NOMO-1 (cell line): ENCODE data around the gene TMC8.
A peak's percentile ranks its signal among the peaks of the same experiment; 100 is the strongest.

Experiments used
- DNase-seq, 2 experiments: peaks; one replicate each; lab custom pipeline; 2025; ENCODE audit not compliant: unreplicated experiment in 2 of 2; lab: John Stamatoyannopoulos, UW

Gene TMC8

DNA sequence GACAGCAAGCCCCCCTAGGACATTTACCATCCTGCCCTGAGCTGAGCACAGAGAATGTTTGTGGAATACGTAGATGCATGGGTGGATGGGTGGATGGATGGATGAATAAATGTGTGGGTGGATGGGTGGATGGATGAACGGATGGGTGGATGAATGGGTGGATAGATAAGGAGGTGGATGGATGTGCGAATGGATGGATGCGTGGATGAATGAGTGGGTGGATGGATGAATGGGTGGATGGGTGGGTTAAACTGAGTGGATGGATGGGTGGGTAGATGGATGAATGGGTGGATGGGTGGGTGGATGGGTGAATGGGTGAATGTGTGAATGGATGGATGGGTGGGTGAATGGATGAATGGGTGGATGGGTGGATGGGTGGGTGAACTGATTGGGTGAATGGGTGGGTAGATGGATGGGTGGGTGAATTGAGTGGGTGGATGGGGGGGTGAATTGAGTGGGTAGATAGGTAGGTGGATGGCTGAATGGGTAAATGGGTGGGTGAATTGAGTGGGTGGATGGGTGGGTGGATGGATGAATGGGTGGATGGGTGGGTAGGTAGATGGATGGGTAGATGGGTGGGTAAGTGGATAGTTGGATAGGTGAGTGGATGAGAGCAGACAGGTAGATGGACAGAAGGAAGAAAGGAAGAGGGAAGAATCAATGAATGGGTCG lies 7.2 kb upstream of the TMC8 start:
- DNase-seq = no peak

DNA sequence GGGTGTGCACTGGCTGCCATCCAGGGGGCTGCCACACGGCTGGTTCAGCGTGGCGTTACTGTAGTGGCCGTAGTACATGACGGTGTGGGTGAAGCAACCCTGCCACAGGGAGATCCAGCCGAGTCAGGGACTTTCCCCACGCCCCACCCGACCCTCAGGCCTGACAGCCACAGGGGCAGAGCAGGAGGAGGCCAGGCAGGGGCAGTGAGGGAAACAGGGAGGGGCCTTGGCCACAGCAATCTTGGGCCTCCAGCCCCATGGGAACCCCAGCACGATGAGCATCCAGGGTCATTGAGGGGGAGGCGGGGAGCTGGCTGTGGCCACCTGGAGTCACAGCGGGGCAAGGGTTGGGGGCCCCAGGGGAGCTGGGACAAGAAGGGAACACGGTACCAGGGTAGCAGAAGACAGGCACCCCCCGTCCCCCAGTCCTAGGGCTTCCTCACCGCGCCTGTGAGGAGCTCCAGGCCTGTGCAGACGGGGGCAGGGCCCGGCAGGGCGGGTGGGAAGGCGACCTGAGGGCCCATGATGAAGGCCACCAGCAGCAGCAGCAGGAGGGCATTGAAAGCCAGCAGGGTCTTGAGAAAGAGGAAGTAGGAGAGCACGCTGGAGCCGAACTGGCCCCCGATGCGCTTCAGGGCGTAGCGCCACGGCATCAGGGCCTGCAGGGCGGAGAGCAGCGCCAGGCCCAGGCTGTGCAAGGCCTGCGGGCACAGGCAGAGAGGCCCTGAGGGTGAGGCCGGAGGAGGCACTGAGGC lies 6.3 kb upstream of the TMC8 start:
- peak; percentile 87 to 90 for DNase-seq

DNA sequence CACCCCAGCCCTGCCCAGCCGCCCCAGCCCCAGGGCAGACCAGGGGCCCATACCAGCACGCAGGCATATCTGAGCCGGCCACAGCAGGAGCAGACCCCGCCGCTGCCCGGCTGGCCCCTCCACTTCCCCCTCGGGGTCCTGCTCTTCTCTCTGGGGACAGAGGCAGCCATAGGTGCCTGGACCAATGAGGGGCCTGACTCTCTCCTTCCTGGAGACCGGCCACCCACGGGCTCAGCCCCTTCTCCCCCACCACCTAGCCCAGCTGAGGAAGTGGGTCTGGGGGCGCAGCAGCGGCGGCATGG lies 5.8 kb upstream of the TMC8 start:
- no peak for DNase-seq

DNA sequence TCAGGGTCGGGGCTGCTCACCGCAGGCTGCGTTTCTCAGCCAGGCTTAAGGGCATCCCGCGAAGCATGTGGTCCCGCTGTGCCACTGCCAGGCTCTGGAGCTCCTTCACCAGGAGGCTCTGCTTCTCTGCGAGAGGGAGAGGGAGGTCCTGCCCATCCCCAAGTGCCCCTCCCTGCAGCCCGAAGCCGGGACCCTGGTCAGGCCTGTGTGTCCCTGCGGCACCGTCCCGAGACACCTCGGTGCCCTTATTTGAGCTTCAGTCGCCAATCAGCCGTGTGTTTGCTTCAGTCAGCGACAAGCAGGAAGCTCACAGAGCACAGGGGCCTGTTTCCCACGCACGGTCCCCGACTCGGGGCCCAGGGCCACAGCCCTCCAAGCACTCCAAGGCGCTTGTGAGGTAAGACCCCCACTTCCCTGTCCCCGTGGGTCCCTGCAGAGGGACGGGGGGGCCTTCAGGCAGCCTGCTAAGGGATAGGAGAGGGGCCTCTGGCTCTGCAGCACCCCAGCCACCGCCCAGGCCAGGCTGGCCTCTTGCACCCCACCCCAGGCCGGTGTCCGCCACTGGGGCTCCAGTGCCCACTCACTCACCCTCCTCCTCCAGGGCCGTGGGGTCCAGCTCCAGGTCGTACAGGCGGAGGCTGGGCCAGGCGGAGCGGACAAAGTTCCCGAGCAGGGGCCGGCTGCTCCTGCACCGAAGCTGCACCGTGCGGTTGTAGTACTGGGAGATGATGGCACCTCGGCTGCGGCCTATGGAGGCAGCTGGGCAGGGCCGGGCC lies 5.2 kb upstream of the TMC8 start:
- no peak for DNase-seq

DNA sequence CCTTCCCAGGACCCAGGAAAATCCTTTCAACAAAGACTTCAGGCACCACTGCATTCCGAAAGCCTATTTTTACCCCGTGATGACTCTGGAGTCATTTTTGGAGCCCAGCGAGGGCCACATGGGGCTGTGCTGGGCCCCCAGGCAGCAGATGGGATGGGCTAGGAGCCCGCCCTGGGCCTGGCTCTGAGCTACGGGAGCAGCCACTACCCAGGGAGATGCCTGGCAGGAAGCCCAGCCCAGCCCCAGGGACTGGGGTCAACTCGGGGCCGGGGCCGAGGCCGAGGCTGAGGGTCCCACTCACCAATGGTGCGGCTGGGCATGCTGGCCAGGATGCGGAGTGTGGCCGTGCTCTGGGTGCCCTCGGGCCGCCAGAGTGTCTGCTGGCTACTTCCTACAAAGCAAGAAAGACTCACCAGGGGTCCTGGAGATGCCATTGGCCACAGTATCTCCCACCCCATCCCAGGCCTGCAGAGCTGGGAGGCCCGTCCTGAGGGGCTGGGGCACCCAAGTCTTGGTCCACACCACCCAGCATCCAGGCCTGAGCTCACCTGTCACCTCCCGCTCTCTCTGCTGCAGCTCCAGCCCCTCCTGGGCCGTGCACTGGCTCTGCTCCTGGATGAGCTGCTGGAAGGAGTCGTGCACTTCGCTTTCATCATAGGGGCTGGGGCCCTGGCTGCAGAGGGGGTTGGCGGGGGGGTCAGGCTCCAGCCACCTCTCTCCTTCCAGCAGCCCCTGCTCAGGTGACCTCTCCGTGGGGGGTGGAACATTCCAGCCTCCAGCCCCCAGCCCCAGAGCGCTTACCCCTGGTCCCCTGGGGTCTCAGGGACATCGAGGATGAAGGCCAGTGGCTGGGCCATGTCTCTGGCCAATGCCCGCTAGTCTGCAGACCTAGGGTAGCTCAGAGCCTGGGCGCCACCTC lies 4.3 kb upstream of the TMC8 start:
- no peak for DNase-seq

DNA sequence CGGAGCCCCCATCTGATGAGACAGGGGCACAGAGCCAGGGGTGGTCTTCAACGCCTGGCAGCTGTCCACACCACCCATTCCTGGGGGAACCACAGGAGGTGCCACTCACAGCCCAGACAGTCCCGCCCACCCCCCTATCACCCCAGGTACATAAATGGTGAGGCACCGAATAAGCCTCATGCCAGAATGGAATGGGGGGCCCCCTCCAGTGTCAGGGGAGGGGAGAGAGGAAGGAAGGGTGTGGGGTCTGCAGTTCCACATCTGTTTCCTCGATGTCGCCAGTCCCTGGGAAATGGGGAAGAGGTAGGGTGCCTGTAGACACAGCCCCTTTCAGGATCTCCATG lies 3.7 kb upstream of the TMC8 start:
- DNase-seq = no peak

DNA sequence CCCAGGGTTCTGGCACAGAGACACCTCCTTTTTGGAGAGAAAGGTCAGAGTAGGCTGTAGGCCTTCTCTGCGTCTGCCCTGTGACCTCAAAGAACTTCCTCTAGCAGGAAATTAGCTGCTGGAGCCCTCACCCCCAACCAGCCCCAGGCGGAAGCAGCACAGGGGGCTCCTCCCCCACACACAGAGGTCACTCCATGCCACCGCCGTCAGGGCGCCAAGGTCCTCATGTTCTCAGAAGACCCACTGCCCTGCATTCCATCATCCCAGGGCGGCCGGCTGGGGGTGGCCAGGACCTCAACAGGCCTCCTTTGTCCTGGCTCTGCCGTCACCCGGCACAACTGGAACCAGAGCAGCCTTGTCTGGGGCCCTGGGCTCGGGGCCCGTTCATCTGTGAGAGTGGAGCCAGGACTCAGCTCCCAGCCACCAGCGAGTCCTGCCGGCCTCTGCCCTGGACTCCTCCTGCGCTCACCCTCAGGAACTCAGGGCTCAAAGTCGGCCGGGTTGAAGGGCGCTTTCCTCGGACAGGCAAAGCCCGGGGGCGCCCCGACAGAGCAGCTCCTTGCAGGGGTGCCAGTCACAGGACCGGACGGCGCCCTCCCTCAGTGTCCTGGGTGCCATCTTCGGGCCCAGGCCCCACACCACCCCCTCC lies 3.2 kb upstream of the TMC8 start:
- peak; percentile 78 to 93 for DNase-seq

DNA sequence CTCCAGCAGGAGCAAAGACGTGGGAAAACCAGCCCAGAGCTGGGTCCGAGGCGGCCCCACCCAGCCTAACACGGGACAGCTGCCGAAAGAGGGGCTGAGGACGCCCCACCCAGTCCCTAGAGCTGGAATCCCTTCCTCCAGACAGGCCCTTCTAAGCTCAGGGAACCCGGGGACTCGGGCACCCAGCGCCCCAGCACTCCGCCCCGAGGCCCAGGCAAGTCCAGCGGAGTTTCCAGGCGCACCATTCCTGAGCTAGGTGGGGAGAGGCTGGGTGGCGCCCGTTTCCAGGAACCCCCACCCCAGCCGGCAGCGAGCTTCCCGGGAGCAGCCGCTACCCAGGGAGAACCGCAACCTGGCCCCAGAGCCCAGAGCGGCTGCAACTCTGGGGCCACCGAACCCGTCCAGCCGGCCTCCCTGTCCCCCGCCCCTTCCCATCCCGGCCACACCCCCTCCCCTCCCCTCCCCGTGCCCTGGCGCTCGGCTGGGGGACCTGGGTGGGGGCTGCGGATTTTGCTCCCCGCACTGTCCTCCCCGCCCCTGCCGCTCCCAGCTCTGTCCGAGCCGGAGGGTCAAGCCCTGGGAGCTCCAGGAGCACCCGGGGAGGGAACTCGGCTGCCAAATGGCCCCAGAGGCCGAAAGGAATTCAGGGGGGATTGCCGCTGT lies 2.6 kb upstream of the TMC8 start:
- DNase-seq = no peak

DNA sequence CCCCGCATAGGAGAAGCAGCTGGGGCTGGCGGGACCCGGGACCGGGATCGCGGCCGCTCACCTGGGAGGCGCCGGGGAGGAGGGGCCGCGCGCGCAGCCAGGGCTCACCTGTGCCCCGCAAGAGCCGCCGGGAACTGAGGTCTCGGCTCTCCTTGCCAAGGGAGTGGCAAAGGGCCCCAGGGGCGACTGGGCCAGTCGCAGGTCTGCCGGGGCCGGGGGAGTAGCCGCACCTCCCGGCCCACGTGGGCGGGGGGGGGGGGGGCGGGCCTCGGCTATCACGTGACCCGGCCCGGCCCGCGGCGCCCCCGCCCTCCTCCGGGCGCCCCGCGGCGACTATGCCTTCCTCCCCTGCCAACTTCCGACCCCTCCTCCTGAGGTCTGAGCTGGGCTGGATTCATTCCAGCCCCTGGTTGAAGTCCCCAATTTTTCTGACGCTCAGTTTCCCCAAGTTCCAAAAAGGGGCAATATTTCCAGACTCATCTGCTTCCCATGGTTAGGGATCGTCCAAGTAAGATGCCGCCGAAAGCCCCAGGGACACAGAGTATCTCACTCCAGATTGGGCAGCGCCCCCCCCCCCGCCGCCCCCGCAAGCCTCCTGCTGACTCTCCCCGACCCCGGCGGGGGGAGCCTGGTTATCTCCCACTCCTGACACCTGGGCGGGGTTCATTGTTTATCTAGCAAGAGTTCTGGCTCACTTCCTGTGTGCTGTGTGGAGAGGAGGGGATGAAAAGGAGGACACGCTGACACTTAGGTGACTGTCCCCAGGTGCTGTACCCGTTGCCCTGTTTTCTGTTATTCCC lies 1.8 kb upstream of the TMC8 start, which contains the start of gene TMC6:
Gene TMC6 (minus strand): TSS at position 205 of the 800 bp plus-strand sequence. CDS start 1,923 bp downstream, outside the sequence.
- peak; percentile 54 to 82 for DNase-seq

DNA sequence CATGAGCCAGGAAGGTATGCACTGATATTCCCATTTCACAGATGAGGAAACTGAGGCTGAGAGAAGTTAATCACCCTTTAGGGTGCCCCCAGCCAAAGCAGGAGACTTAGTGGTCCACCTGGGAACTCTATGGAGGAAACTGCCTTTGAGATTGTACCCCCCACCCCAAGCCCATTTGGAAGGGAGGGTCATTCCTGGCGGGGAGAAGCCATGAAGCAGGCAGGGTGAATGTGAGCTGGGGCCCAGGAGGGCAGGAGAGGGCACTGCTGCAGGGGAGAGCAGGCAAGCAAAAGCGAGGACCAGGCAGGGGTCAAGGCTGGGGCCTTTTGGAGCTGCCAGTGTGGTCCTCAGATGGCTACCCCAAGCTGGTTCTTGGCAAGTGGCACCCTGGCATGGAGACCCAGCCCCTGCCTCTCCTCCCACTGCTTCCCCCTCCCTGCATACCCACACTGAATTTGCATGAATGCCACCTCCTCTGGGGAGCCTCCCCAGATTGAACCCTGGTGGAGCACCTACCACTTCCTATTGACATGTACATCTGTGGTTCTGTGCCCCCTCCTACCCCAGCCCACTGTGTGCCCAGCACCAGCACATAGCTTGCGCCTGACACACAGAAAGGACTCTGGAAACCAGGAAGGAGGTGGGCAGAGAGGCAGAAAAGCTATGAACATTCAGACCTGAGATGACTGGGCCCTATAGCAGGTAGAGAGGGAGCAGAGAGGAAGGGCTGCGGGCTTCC lies 1.1 kb upstream of the TMC8 start:
- DNase-seq = no peak

DNA sequence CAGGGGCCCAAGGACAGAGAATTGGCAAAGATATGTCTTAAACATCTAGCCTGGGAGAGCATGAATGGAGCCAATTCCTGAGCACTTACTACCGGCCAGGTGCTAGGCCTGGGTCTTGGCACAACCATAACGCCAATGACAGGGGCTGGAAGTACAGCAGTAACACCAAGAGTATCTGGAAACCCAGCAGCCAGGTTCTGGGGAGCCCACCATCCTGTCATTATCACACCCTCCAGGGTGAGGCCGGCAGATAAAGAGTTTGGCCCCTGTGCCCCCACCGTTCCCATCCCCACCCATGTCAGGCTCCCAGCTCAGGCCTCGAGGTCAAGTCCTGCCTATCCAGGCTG lies 508 bp upstream of the TMC8 start:
- DNase-seq = no peak

DNA sequence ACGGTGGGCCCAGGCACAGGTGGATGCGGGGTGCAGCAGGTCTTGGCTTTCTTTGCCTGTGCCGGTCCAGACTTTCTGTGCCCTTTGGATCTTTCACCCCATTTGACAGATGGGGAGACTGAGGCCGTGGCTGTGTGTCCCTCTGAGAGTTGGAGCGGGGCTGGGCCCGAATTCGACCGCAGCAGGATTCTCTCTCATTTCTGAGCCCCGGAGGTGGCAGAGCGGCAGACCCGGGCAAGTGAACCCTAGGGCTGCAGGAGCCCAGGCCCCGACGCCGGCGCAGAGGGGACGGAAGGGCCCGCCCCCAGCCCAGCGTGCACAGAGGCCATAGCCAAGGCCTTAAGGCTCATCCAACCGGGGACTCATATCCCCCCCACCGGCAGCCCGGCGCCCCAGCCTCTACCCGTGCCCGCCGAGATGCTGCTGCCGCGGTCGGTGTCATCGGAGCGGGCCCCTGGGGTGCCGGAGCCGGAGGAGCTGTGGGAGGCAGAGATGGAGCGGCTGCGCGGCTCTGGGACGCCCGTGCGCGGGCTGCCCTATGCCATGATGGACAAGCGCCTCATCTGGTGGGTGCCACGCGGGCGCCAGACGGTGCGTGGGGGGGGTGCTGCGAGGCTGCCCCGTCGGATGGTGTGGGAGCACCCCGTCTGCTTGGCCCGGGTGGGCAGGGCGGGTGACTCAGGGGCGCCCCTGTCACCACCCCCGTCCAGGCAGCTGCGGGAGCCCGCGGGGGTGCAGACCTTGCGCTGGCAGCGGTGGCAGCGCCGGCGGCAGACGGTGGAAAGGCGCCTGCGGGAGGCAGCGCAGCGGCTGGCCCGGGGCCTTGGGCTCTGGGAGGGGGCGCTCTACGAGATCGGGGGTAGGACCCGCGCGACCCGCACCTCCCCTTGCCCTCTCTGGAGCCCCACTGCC lies 857 bp downstream of the TMC8 start:
- no peak for DNase-seq

DNA sequence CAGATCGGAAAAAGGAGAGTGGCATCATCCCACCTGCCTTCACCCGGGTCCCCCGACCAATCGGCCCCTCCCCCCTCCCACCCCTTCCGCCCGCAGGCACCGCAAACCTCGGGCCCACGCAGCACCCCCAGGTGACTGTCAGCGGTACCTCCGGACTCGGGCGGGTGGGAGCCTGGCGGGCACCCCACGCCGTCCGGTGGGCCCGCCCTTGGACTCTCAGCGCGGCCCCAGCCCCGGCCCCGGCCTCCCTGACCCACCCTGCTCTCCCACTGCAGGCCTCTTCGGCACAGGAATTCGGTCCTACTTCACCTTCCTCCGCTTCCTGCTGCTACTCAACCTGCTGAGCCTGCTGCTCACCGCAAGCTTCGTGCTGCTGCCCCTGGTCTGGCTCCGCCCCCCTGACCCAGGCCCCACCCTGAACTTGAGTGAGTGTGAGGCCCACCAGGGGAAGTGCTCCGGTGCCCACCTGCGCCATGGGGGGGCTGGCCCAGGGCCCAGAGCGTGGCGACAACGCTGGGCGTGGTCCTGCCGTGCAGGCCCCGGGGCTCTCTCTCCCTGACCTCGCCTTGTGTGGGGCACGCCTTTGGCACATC lies 1.6 kb downstream of the TMC8 start:
- DNase-seq = peak in 1 of 2 experiments; percentile 18

DNA sequence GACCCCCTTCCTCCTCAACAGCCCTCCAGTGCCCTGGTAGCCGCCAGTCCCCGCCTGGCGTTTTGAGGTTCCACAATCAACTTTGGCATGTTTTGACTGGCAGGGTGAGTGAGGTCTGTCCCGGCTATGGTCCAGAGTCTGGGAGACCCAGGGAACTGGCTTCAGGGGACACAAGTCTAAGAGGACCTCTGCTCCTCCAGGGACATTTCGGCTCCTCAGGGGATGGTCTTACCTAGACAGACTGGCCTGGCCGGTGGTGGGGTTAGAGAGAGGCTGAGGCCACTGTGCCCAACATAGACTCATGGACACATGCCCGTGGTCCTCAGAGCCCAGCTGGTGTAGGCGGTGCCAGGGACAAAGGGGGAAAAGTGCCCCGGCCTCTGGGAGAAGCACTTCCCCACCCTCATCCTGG lies 2.2 kb downstream of the TMC8 start:
- no peak for DNase-seq

DNA sequence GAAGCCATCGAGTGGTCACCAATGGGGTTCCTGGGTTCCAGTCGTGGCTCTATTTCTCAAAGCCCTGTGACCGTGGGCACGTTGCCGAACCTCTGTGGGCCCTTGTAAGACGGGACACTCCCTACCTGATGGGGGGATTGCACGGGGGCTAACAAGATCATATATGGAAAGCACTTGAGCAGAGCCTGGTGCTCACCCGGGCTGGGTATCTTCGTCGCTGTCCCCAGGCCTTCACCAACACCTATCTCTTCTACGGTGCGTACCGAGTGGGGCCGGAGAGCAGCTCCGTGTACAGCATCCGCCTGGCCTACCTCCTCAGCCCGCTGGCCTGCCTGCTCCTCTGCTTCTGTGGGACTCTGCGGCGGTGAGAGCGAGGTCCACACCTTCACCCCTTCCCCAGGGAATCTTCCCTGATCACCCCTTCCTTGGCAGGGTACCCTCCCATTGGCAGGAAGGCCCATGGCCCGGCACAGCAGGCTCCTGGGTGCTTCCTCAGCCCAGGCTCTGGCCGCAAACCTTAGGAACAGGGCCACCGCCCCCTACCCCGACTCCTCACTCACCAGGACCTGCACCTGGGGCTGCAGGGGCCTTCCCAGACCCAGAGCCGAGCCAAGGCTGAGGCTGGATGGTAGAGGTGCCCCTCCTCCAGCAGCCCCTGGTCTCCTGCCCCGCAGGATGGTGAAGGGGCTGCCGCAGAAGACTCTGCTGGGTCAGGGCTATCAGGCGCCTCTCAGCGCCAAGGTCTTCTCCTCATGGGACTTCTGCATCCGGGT lies 2.8 kb downstream of the TMC8 start:
- DNase-seq = no peak
